Left ventricle myocardium inferior (tissue), 1 donor: ENCODE results near the gene ARHGAP26. TPM values are rescaled to one million over a fixed set of nuclear protein-coding genes. Genes with fewer than 3 reads are reported as not detected.

Experiments used
- DNase-seq: peaks from one replicate; pipeline ENCODE4 v3.0.0-alpha.2; 2020
- H3K27ac ChIP-seq: fragments of 200-600 bp; replicated peaks from 2 replicates; pipeline ENCODE4 v1.8.0; 2021
- H3K27me3 ChIP-seq: fragments of 200-600 bp; 2 replicates; pipeline ENCODE4 v1.8.0; 2021; ENCODE audit warnings: low read depth
- H3K36me3 ChIP-seq: fragments of 200-600 bp; 2 replicates; pipeline ENCODE4 v1.8.0; 2021
- H3K4me1 ChIP-seq: fragments of 200-600 bp; 2 replicates; pipeline ENCODE4 v1.8.0; 2021
- H3K4me3 ChIP-seq: fragments of 200-600 bp; 2 replicates; pipeline ENCODE4 v1.8.0; 2021; ENCODE audit warnings: mild to moderate bottlenecking, moderate library complexity
- H3K9me3 ChIP-seq: fragments of 200-600 bp; replicated peaks from 2 replicates; pipeline ENCODE4 v1.8.0; 2021
- CTCF ChIP-seq: fragments of 200-600 bp; IDR thresholded peaks from 2 replicates; pipeline ENCODE4 v1.8.0; 2021; ENCODE audit warnings: antibody characterized with exemption, mild to moderate bottlenecking, borderline replicate concordance
- intact Hi-C: fragments of 100-400 bp; cut with micrococcal nuclease; formaldehyde crosslinking; loops from one replicate; pipeline ENCODE4 v1.11.0; 2022
- total RNA-seq: library from RNA; stranded (reverse); fragmentation: NEBNext Ultra II Directional; extraction: Animal tissue kit (Norgen Biotek cat#: 25700); gene quantifications from one replicate; pipeline ENCODE4 v1.2.1, GENCODE V29; 2021
- donor health status: DM: no; HTN: yes; CAD: no; lungs with severe emphysema.

ARHGAP26 gene
- total RNA-seq, 1 donor from 2014 or later = 35.7 TPM

GRCh38 chr5:143059355-143059754 is 289.2 kb downstream of the ARHGAP26 start:
- no peak for DNase-seq
- no peak for TF ChIP-seq CTCF
- Histone ChIP-seq H3K27me3 (no peaks in the 10 kb centered on the region), H3K36me3 (peaks cover 38% of the 10 kb centered on the region), H3K4me3 (no peak overlapping the region), H3K4me1 (peaks cover 80% of the 10 kb centered on the region), H3K9me3 (no peaks in the 10 kb centered on the region), H3K27ac (peak overlapping the region; percentile 42)
- intact Hi-C loops = no loop called here

- intact Hi-C loops = no loop called here
- Histone ChIP-seq H3K4me3 (no peak overlapping the region), H3K9me3 (no peaks in the 10 kb centered on the region), H3K27ac (peak overlapping the region; percentile 42), H3K27me3 (no peaks in the 10 kb centered on the region), H3K4me1 (peaks cover 83% of the 10 kb centered on the region), H3K36me3 (peaks cover 32% of the 10 kb centered on the region)
- DNase-seq = no peak
- TF ChIP-seq CTCF = no peak
Observed at GRCh38 chr5:143059976-143060765, 290.0 kb downstream of the ARHGAP26 start.

- Histone ChIP-seq H3K36me3 (peaks cover 26% of the 10 kb centered on the region), H3K9me3 (no peaks in the 10 kb centered on the region), H3K27me3 (no peaks in the 10 kb centered on the region), H3K4me1 (peaks cover 85% of the 10 kb centered on the region), H3K27ac (no peak overlapping the region), H3K4me3 (no peak overlapping the region)
- no peak for DNase-seq
- no peak for TF ChIP-seq CTCF
- intact Hi-C loops = no loop called here
Observed at GRCh38 chr5:143061161-143061945, 291.2 kb downstream of the ARHGAP26 start.

GRCh38 chr5:143062379-143062778 is 292.2 kb downstream of the ARHGAP26 start:
- Histone ChIP-seq H3K9me3 (no peaks in the 10 kb centered on the region), H3K27me3 (no peaks in the 10 kb centered on the region), H3K27ac (peak overlapping the region; percentile 86), H3K4me1 (peaks cover 84% of the 10 kb centered on the region), H3K36me3 (peaks cover 17% of the 10 kb centered on the region), H3K4me3 (no peak overlapping the region)
- DNase-seq = no peak
- no peak for TF ChIP-seq CTCF
- intact Hi-C loops = no loop called here

- no peak overlapping the region for H3K4me3 ChIP-seq
- peak overlapping the region; percentile 86 for H3K27ac ChIP-seq
- H3K9me3 ChIP-seq = no peaks in the 10 kb centered on the region
- peaks cover 10% of the 10 kb centered on the region for H3K36me3 ChIP-seq
- intact Hi-C loops = no loop called here
- H3K4me1 ChIP-seq = peaks cover 83% of the 10 kb centered on the region
- H3K27me3 ChIP-seq = no peaks in the 10 kb centered on the region
- TF ChIP-seq CTCF = peak; percentile 3
- peak; percentile 76 for DNase-seq
Observed at GRCh38 chr5:143063175-143063970, 293.2 kb downstream of the ARHGAP26 start.
